Vagina (tissue), 2 donors: ENCODE measurements around the gene EPC2. TPM values are rescaled to one million over a fixed set of nuclear protein-coding genes. Genes with fewer than 3 reads are reported as not detected.
"Not testable (repeated sequence)": the region's sequence is repeated elsewhere in the genome, so short reads cannot be mapped to it uniquely, and the experiment has no call there.

Experiments
- DNase-seq, 2 donors: peaks; one replicate each; pipeline ENCODE4 v3.0.0-alpha.2; 2017; ENCODE audit errors: extremely low spot score in 2 of 2
- H3K27ac ChIP-seq: fragments of 200-600 bp; sonication (generic); one replicate; pipeline ENCODE4 v1.5.1; 2019
- H3K27me3 ChIP-seq: fragments of 200-600 bp; sonication (generic); one replicate; pipeline ENCODE4 v1.5.1; 2019
- H3K36me3 ChIP-seq, 2 donors: fragments of 200-600 bp; sonication (generic); one replicate each; pipeline ENCODE4 v1.5.1; 2017 to 2019
- H3K4me1 ChIP-seq: fragments of 200-600 bp; sonication (generic); one replicate; pipeline ENCODE4 v1.5.1; 2019
- H3K4me3 ChIP-seq, 2 donors: fragments of 200-600 bp; sonication (generic); 1 replicate in 1 of 2; 2 replicates in 1 of 2; pipeline ENCODE4 v1.5.1; 2016 to 2019
- H3K9me3 ChIP-seq: fragments of 200-600 bp; sonication (generic); one replicate; pipeline ENCODE4 v1.5.1; 2019
- POLR2A ChIP-seq, 2 donors: fragments of 450-650 bp; IDR thresholded peaks; one replicate each; pipeline ENCODE4 v1.6.1; 2017; ENCODE audit warnings: antibody characterized with exemption in 2 of 2, mild to moderate bottlenecking in 2 of 2, moderate library complexity in 2 of 2
- POLR2AphosphoS5 ChIP-seq, 2 donors: sonication (generic); formaldehyde crosslinking; IDR thresholded peaks; one replicate each; pipeline ENCODE4 v1.9.0; 2017; ENCODE audit warnings: antibody characterized with exemption in 2 of 2, mild to moderate bottlenecking in 2 of 2, low read depth in 1 of 2; ENCODE audit not compliant: insufficient read depth in 1 of 2
- intact Hi-C: fragments of 100-400 bp; cut with DNase I; formaldehyde crosslinking; loops from one replicate; pipeline ENCODE4 v1.15.1; 2023
- total RNA-seq: library from RNA; depleted of rRNA; stranded (reverse); fragments of >200 nt; gene quantifications from one replicate; pipeline ENCODE4 v1.2.3, GENCODE V29; 2016
- TF ChIP-seq, protein P1 (sequence below), 3 experiments: fragments of 450-650 bp in 2 of 3; fragments of 200-600 bp in 1 of 3; sonication (generic) in 1 of 3; IDR thresholded peaks; one replicate each; pipeline ENCODE4 v1.5.1; 2017 to 2019; ENCODE audit warnings: antibody characterized with exemption in 3 of 3, mild to moderate bottlenecking in 2 of 3, moderate library complexity in 2 of 3

EPC2 gene
- total RNA-seq, 1 donor from 2014 or later, result 31.9 TPM

DNA sequence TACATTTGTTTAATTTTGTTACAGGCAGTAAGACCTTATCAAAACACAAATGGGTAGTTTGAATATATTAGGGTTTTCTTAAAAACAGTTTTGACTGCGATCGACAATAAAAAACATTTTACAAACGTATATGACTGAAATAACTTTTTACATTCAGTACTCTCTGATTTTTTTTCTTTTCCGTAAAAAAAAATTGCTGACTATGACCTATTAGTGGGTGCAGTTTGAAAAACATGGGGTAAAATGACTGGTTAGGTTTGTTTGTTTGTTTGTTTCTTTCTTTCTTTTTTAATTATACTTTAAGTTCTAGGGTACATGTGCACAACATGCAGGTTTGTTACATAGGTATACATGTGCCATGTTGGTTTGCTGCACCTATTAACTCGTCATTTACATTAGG lies 36.9 kb downstream of the EPC2 start:
- H3K27me3 ChIP-seq, result no peaks in the 10 kb centered on the region
- TF ChIP-seq POLR2A (IDR thresholded peaks at IDR 0.05) (no peak), POLR2AphosphoS5 (IDR thresholded peaks at IDR 0.05; ENCODE audit: insufficient read depth in 1 of 2, low read depth in 1 of 2) (no peak)
- TF ChIP-seq, protein P1, sequence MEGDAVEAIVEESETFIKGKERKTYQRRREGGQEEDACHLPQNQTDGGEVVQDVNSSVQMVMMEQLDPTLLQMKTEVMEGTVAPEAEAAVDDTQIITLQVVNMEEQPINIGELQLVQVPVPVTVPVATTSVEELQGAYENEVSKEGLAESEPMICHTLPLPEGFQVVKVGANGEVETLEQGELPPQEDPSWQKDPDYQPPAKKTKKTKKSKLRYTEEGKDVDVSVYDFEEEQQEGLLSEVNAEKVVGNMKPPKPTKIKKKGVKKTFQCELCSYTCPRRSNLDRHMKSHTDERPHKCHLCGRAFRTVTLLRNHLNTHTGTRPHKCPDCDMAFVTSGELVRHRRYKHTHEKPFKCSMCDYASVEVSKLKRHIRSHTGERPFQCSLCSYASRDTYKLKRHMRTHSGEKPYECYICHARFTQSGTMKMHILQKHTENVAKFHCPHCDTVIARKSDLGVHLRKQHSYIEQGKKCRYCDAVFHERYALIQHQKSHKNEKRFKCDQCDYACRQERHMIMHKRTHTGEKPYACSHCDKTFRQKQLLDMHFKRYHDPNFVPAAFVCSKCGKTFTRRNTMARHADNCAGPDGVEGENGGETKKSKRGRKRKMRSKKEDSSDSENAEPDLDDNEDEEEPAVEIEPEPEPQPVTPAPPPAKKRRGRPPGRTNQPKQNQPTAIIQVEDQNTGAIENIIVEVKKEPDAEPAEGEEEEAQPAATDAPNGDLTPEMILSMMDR (IDR thresholded peaks at IDR 0.05), result no peak
- no peaks in the 10 kb centered on the region for H3K9me3 ChIP-seq
- intact Hi-C loops, result no loop called here
- H3K27ac ChIP-seq, result no peak overlapping the region
- no peaks in the 10 kb centered on the region for H3K36me3 ChIP-seq
- DNase-seq, result no peak
- H3K4me3 ChIP-seq, result no peak overlapping the region
- peaks cover 8% of the 10 kb centered on the region for H3K4me1 ChIP-seq

DNA sequence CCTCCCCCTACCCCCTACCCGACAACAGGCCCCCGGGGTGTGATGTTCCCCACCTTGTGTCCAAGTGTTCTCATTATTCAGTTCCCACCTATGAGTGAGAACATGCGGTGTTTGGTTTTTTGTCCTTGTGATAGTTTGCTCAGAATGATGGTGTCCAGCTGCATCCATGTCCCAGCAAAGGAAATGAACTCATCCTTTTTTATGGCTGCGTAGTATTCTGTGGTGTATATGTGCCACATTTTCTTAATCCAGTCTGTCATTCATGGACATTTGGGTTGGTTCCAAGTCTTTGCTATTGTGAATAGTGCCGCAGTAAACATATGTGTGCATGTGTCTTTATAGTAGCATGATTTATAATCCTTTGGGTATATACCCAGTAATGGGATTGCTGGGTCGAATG lies 37.3 kb downstream of the EPC2 start:
- DNase-seq, H3K9me3 ChIP-seq, H3K4me1 ChIP-seq, H3K36me3 ChIP-seq, H3K27ac ChIP-seq, intact Hi-C loops, H3K4me3 ChIP-seq, H3K27me3 ChIP-seq: not testable (repeated sequence)

DNA sequence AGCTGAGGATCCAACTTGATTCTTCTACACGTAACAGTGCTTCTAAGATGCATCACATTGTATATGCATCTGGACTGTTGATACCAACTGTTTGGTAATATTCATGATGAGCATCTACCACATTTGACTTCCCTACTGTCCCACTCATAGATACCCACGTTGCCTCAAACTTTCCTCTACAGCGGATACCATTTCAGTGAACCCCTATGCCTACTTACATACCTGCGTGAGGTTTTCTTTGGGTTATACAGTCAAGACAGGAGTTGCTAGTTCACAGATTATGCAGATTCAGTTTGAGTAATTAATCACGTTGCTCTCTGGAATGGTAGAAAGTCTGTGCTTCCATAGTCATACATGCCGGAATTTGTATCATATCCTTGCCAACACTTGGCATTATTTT lies 40.0 kb downstream of the EPC2 start:
- DNase-seq, result no peak
- intact Hi-C loops, result no loop called here
- Histone ChIP-seq H3K27me3 (no peaks in the 10 kb centered on the region), H3K4me3 (no peak overlapping the region), H3K27ac (no peak overlapping the region), H3K36me3 (no peaks in the 10 kb centered on the region), H3K4me1 (peaks cover 6% of the 10 kb centered on the region), H3K9me3 (no peaks in the 10 kb centered on the region)
- no peak for TF ChIP-seq POLR2A (IDR thresholded peaks at IDR 0.05)
- TF ChIP-seq POLR2AphosphoS5 (IDR thresholded peaks at IDR 0.05; ENCODE audit: insufficient read depth in 1 of 2, low read depth in 1 of 2), result no peak
- TF ChIP-seq, protein P1 (IDR thresholded peaks at IDR 0.05), result no peak

DNA sequence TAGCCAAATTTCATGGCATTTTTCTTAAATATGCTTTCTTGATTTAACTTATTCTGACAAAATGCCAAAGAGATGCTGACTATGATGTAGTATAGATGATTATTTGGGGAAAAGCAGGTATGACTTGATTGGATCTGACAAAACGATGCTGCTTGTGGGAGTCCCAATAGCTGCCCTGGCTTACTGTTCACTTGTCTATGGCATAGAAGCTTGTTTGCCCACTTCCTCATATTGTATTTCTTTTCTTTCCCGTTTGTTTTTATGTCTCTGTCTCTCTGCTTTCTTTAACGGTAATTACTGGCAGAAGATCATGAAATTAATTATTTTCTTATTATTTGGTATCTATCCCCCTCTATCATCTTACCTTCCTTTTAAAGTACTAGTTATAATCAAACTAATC lies 43.0 kb downstream of the EPC2 start:
- Histone ChIP-seq H3K27me3 (no peaks in the 10 kb centered on the region), H3K9me3 (no peaks in the 10 kb centered on the region), H3K36me3 (peaks cover 0 to 17% of the 10 kb centered on the region in 2 donors), H3K4me1 (peaks cover 6% of the 10 kb centered on the region), H3K27ac (no peak overlapping the region), H3K4me3 (no peak overlapping the region)
- no peak for TF ChIP-seq POLR2A (IDR thresholded peaks at IDR 0.05)
- no peak for TF ChIP-seq POLR2AphosphoS5 (IDR thresholded peaks at IDR 0.05; ENCODE audit: insufficient read depth in 1 of 2, low read depth in 1 of 2)
- TF ChIP-seq, protein P1 (IDR thresholded peaks at IDR 0.05), result no peak
- no peak for DNase-seq
- intact Hi-C loops, result no loop called here

DNA sequence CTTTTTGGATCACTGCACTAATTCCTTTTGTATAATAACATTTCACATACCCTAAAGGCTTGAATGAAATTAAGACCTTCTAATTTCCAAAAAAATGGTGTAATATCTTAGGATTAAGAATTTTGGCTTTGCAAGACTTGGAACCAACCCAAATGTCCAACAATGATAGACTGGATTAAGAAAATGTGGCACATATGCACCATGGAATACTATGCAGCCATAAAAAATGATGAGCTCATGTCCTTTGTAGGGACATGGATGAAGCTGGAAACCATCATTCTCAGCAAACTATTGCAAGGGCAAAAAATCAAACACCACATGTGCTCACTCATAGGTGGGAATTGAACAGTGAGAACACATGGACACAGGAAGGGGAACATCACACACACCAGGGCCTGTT lies 43.5 kb downstream of the EPC2 start:
- H3K27ac ChIP-seq, intact Hi-C loops, H3K4me3 ChIP-seq: not testable (repeated sequence)

DNA sequence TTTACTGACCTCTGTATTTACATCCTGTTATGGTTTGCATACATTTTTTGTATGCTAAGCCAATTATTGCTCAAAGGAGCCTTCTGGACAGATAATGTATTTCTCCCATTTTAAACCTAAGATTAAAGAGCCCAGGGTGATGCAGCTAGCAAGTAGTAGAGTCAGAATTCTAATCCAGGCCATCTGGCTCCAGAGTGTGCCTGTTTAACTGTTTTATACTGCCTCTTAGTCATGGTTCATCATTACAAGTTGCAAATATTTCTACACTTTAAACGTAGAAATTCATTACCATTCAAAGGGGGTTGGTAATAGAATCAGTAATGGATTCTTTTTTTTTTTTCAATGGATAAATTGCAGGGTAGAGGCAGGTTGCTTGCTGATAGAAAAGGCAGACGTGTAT lies 52.4 kb downstream of the EPC2 start:
- H3K36me3 ChIP-seq, result peaks cover 0 to 4% of the 10 kb centered on the region in 2 donors
- H3K27ac ChIP-seq, result no peak overlapping the region
- no peak for DNase-seq
- H3K4me1 ChIP-seq, result no peaks in the 10 kb centered on the region
- H3K27me3 ChIP-seq, result no peaks in the 10 kb centered on the region
- no peak overlapping the region for H3K4me3 ChIP-seq
- intact Hi-C loops, result no loop called here
- TF ChIP-seq POLR2A (IDR thresholded peaks at IDR 0.05) (no peak), POLR2AphosphoS5 (IDR thresholded peaks at IDR 0.05; ENCODE audit: insufficient read depth in 1 of 2, low read depth in 1 of 2) (no peak)
- TF ChIP-seq, protein P1 (IDR thresholded peaks at IDR 0.05), result no peak
- H3K9me3 ChIP-seq, result peaks cover 14% of the 10 kb centered on the region

More for the DNA sequence above, 43.5 kb downstream of the EPC2 start:
- not testable (repeated sequence) for H3K9me3 ChIP-seq, DNase-seq, H3K4me1 ChIP-seq, H3K27me3 ChIP-seq
- peaks cover 0 to 17% of the 10 kb centered on the region in 2 donors for H3K36me3 ChIP-seq
